Ovary (tissue), 9 donors: ENCODE results near the gene SFTPA1. TPM values are rescaled to one million over a fixed set of nuclear protein-coding genes. Genes with fewer than 3 reads are reported as not detected.
"Not testable (repeated sequence)": the region's sequence is repeated elsewhere in the genome, so short reads cannot be mapped to it uniquely, and the experiment has no call there.

Experiments used
- DNase-seq, 5 donors: peaks; one replicate each; pipeline ENCODE4 v3.0.0-alpha.2; 2019 to 2020
- H3K27ac ChIP-seq, 2 donors: fragments of 200-600 bp; one replicate each; pipeline versions ENCODE4 v1.5.1 to v1.8.0; 2019 to 2022
- H3K27me3 ChIP-seq: fragments of 200-600 bp; one replicate; pipeline ENCODE4 v1.8.0; 2022
- H3K36me3 ChIP-seq: fragments of 200-600 bp; sonication (generic); one replicate; pipeline ENCODE4 v1.5.1; 2019
- H3K4me1 ChIP-seq: one replicate; pipeline ENCODE4 v1.8.1; 2013; ENCODE audit warnings: mild to moderate bottlenecking, moderate library complexity; ENCODE audit not compliant: insufficient read depth
- H3K4me3 ChIP-seq: fragments of 200-600 bp; sonication (generic); one replicate; pipeline ENCODE4 v1.5.1; 2017
- H3K9me3 ChIP-seq, 2 donors: fragments of 200-600 bp in 1 of 2; sonication (generic) in 1 of 2; one replicate each; pipeline versions ENCODE4 v1.5.1 to v1.8.1; 2013 to 2019; ENCODE audit warnings: mild to moderate bottlenecking in 1 of 2, moderate library complexity in 1 of 2
- CTCF ChIP-seq, 3 donors: fragments of 450-650 bp in 2 of 3; fragments of 200-600 bp in 1 of 3; IDR thresholded peaks; one replicate each; pipeline versions ENCODE4 v1.5.1 to v1.8.0; 2016 to 2022; ENCODE audit warnings: antibody characterized with exemption in 3 of 3, mild to moderate bottlenecking in 1 of 3
- EP300 ChIP-seq: sonication (generic); formaldehyde crosslinking; IDR thresholded peaks from one replicate; pipeline ENCODE4 v1.6.1; 2017; ENCODE audit warnings: antibody characterized with exemption
- POLR2A ChIP-seq: fragments of 450-650 bp; IDR thresholded peaks from one replicate; pipeline ENCODE4 v1.6.1; 2017; ENCODE audit warnings: antibody characterized with exemption, mild to moderate bottlenecking, moderate library complexity
- WGBS, 3 donors: extraction: QIAGEN DNeasy Blood & Tissue Kit in 1 of 3; methylation state at CpG; one replicate each; pipeline versions ENCODE4 v1.1.5 to v1.1.7; 2013 to 2017; 5-methylcytosine and 5-hydroxymethylcytosine counted together
- intact Hi-C, 4 donors: fragments of 100-400 bp; cut with DNase I; formaldehyde crosslinking; loops; one replicate each; pipeline versions ENCODE4 v1.11.0 to v1.15.1; 2022 to 2023
- polyA plus RNA-seq, 2 donors: library from polyadenylated mRNA; stranded (reverse); fragments of 200-250 nt in 1 of 2; fragments of 350-450 nt in 1 of 2; fragmentation: Illumina TruSeq in 1 of 2; extraction: RNeasy Lipid Tissue Mini Kit (QIAGEN cat#74804) in 1 of 2; gene quantifications; one replicate each; pipeline ENCODE4 v1.2.3, GENCODE V29; 2013 to 2014
- total RNA-seq, 7 donors: library from RNA; depleted of rRNA in 2 of 7; stranded (reverse); fragments of >200 nt in 2 of 7; fragmentation: NEBNext Ultra II Directional in 3 of 7; extraction: Animal tissue kit (Norgen Biotek cat#: 25700) in 3 of 7; gene quantifications; one replicate each; pipeline versions ENCODE4 v1.1.0 to v1.2.4, GENCODE V29; 2016 to 2023
- donor health status: DM: no; HTN: no; CAD: no; lungs with moderate emphysema.
- donor health status: DM: no; HTN: no; CAD: no.
- donor health status: Bipolar disorder and iron deficiency.
- donor health status: DM: yes; HTN: yes; CAD: no.
- donor health status: DM: no; HTN: no; CAD: no.
- donor health status: DM: yes; HTN: yes; CAD: no.

SFTPA1 gene
- total and polyA plus RNA-seq, 9 donors: 0.10 to 6.6 (median 0.55) TPM; not detected in 3

- H3K4me1 ChIP-seq: no peaks in the 10 kb centered on the region
- no peaks in the 10 kb centered on the region for H3K9me3 ChIP-seq
- intact Hi-C loops: no loop called here
- H3K27ac ChIP-seq: no peak overlapping the region
- no peak for DNase-seq
- no peaks in the 10 kb centered on the region for H3K36me3 ChIP-seq
- 39 to 46% (median 45%) methylated on average over 3 of the region's 3 CpGs for WGBS, 3 donors
- no peak for TF ChIP-seq CTCF (IDR thresholded peaks at IDR 0.05)
- no peak for TF ChIP-seq EP300
- TF ChIP-seq POLR2A: no peak
- H3K4me3 ChIP-seq: no peak overlapping the region
- no peaks in the 10 kb centered on the region for H3K27me3 ChIP-seq
Measured at GRCh38 chr10:79595510-79595909, 15.2 kb upstream of the SFTPA1 start.

- WGBS, 3 donors: 65 to 72% (median 69%) methylated on average over 9 of the region's 9 CpGs
- H3K27me3 ChIP-seq, DNase-seq, H3K9me3 ChIP-seq, H3K36me3 ChIP-seq, H3K4me3 ChIP-seq, intact Hi-C loops, H3K27ac ChIP-seq, H3K4me1 ChIP-seq: not testable (repeated sequence)
Measured at GRCh38 chr10:79599644-79600043, 11.1 kb upstream of the SFTPA1 start.

- H3K4me3 ChIP-seq: no peak overlapping the region
- WGBS, 3 donors: 31 to 46% (median 33%) methylated on average over 1 of the region's 1 CpG
- DNase-seq: no peak
- no peaks in the 10 kb centered on the region for H3K4me1 ChIP-seq
- H3K27ac ChIP-seq: no peak overlapping the region
- H3K27me3 ChIP-seq: no peaks in the 10 kb centered on the region
- H3K9me3 ChIP-seq: no peaks in the 10 kb centered on the region
- no peaks in the 10 kb centered on the region for H3K36me3 ChIP-seq
- no peak for TF ChIP-seq EP300
- TF ChIP-seq POLR2A: no peak
- no peak for TF ChIP-seq CTCF (IDR thresholded peaks at IDR 0.05)
- intact Hi-C loops: no loop called here
Measured at GRCh38 chr10:79601939-79602338, 8.8 kb upstream of the SFTPA1 start.

DNA sequence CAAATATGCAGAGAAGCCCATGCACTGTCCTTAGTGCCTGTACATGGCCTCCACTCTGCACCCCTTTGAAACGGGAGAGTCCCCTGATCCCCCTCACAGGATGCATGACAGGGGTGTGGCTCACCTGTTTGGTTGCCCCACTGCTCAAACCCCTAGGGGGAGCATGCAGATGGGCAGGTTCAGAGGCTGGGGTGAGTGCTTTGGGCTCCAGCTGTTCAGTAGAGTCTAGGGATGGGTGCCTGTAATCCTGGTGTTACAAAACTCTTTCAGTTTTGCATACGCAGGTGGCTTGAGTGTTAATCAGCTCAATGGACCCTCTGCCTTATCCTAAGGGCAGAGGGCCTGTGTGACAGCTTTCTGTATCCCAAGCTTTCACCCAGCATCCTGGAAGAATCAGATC, 7.8 kb upstream of the SFTPA1 start:
- Histone ChIP-seq H3K36me3 (no peaks in the 10 kb centered on the region), H3K4me1 (no peaks in the 10 kb centered on the region), H3K9me3 (no peaks in the 10 kb centered on the region), H3K27ac (no peak overlapping the region), H3K27me3 (no peaks in the 10 kb centered on the region), H3K4me3 (no peak overlapping the region)
- DNase-seq: no peak
- TF ChIP-seq EP300: no peak
- TF ChIP-seq POLR2A: no peak
- no peak for TF ChIP-seq CTCF (IDR thresholded peaks at IDR 0.05)
- intact Hi-C loops: no loop called here
- 52 to 74% (median 53%) methylated on average over 2 of the region's 2 CpGs for WGBS, 3 donors

DNA sequence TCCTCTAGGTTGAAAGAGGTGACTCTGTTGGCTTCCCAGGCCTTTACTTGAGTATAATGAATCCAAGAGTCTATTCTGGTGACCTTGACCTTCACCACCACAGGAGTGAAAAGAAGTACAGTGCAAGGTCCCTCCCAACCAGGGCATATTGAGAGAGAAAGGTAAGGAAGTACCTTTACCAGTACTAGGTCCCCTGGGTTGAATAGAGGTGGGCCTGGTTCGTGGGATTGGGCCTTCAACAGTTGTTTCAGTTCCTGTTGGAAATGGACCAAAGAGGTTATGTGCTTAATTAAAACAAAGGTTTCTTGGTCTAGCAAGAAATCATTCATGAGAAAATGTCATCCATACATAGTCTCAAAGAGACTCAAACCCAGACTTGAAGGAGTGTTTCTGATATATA, 6.4 kb upstream of the SFTPA1 start:
- Histone ChIP-seq H3K27me3 (no peaks in the 10 kb centered on the region), H3K36me3 (no peaks in the 10 kb centered on the region), H3K4me3 (no peak overlapping the region), H3K4me1 (no peaks in the 10 kb centered on the region), H3K9me3 (no peaks in the 10 kb centered on the region), H3K27ac (no peak overlapping the region)
- DNase-seq: no peak
- no peak for TF ChIP-seq CTCF (IDR thresholded peaks at IDR 0.05)
- TF ChIP-seq EP300: no peak
- TF ChIP-seq POLR2A: no peak
- intact Hi-C loops: no loop called here
- WGBS, 3 donors: 68 to 81% (median 73%) methylated on average over 1 of the region's 1 CpG
